ENCODE data around the gene ARNT2. TPM values are rescaled to one million over a fixed set of nuclear protein-coding genes. Genes with fewer than 3 reads are reported as not detected.
A peak's percentile ranks its signal among the peaks of the same experiment; 100 is the strongest.

ARNT2 gene
- total RNA-seq, 4 donors from 2014 or later, result 1.8 to 5.1 (median 3.6) TPM

GRCh38 chr15:80478075-80478474 is 73.9 kb downstream of the ARNT2 start:
- Histone ChIP-seq H3K9me3 (no peaks in the 10 kb centered on the region), H3K27ac (no peak overlapping the region), H3K4me3 (no peak overlapping the region), H3K4me1 (peaks cover 18% of the 10 kb centered on the region), H3K27me3 (no peaks in the 10 kb centered on the region), H3K36me3 (no peaks in the 10 kb centered on the region)
- DNase-seq (ENCODE audit: low spot score in 2 of 2), result no peak
- 92% methylated on average over 3 of the region's 3 CpGs for WGBS
- no peak for TF ChIP-seq POLR2AphosphoS5 (IDR thresholded peaks at IDR 0.05)
- no peak for TF ChIP-seq CTCF (IDR thresholded peaks at IDR 0.05)
- TF ChIP-seq EP300 (IDR thresholded peaks at IDR 0.05), result no peak
- TF ChIP-seq POLR2A (IDR thresholded peaks at IDR 0.05), result no peak

- Histone ChIP-seq H3K9me3 (no peaks in the 10 kb centered on the region), H3K4me1 (peaks cover 18% of the 10 kb centered on the region), H3K27me3 (no peaks in the 10 kb centered on the region), H3K27ac (no peak overlapping the region), H3K36me3 (no peaks in the 10 kb centered on the region), H3K4me3 (no peak overlapping the region)
- DNase-seq (ENCODE audit: low spot score in 2 of 2), result no peak
- TF ChIP-seq POLR2AphosphoS5 (IDR thresholded peaks at IDR 0.05), result no peak
- TF ChIP-seq EP300 (IDR thresholded peaks at IDR 0.05), result no peak
- TF ChIP-seq POLR2A (IDR thresholded peaks at IDR 0.05), result no peak
- no peak for TF ChIP-seq CTCF (IDR thresholded peaks at IDR 0.05)
- WGBS, result 65% methylated on average over 1 of the region's 1 CpG
Observed at GRCh38 chr15:80479191-80479590, 75.0 kb downstream of the ARNT2 start.

- TF ChIP-seq CTCF (IDR thresholded peaks at IDR 0.05), result no peak
- no peak for TF ChIP-seq POLR2AphosphoS5 (IDR thresholded peaks at IDR 0.05)
- no peak for TF ChIP-seq POLR2A (IDR thresholded peaks at IDR 0.05)
- no peak for TF ChIP-seq EP300 (IDR thresholded peaks at IDR 0.05)
- Histone ChIP-seq H3K9me3 (no peaks in the 10 kb centered on the region), H3K27me3 (no peaks in the 10 kb centered on the region), H3K4me3 (no peak overlapping the region), H3K36me3 (no peaks in the 10 kb centered on the region), H3K4me1 (peaks cover 18% of the 10 kb centered on the region), H3K27ac (no peak overlapping the region)
- 84% methylated on average over 5 of the region's 6 CpGs for WGBS
- DNase-seq (ENCODE audit: low spot score in 2 of 2), result no peak
Observed at GRCh38 chr15:80480171-80480811, 76.1 kb downstream of the ARNT2 start.

GRCh38 chr15:80480909-80481308 is 76.7 kb downstream of the ARNT2 start:
- Histone ChIP-seq H3K4me1 (peaks cover 18% of the 10 kb centered on the region), H3K9me3 (no peaks in the 10 kb centered on the region), H3K36me3 (no peaks in the 10 kb centered on the region), H3K27ac (no peak overlapping the region), H3K4me3 (no peak overlapping the region), H3K27me3 (no peaks in the 10 kb centered on the region)
- WGBS, result 59% methylated on average over 4 of the region's 4 CpGs
- peak in 1 of 2 donors; percentile 74 for DNase-seq (ENCODE audit: low spot score in 2 of 2)
- no peak for TF ChIP-seq EP300 (IDR thresholded peaks at IDR 0.05)
- TF ChIP-seq POLR2A (IDR thresholded peaks at IDR 0.05), result no peak
- no peak for TF ChIP-seq POLR2AphosphoS5 (IDR thresholded peaks at IDR 0.05)
- TF ChIP-seq CTCF (IDR thresholded peaks at IDR 0.05), result no peak

- peaks cover 18% of the 10 kb centered on the region for H3K4me1 ChIP-seq
- WGBS, result 79% methylated on average over 1 of the region's 1 CpG
- H3K9me3 ChIP-seq, result no peaks in the 10 kb centered on the region
- H3K4me3 ChIP-seq, result no peak overlapping the region
- no peak for TF ChIP-seq CTCF (IDR thresholded peaks at IDR 0.05)
- TF ChIP-seq EP300 (IDR thresholded peaks at IDR 0.05), result no peak
- TF ChIP-seq POLR2A (IDR thresholded peaks at IDR 0.05), result no peak
- TF ChIP-seq POLR2AphosphoS5 (IDR thresholded peaks at IDR 0.05), result no peak
- no peak for DNase-seq (ENCODE audit: low spot score in 2 of 2)
- H3K36me3 ChIP-seq, result no peaks in the 10 kb centered on the region
- H3K27me3 ChIP-seq, result no peaks in the 10 kb centered on the region
- no peak overlapping the region for H3K27ac ChIP-seq
Observed at GRCh38 chr15:80482696-80483095, 78.5 kb downstream of the ARNT2 start.
